BJ (cell line): ENCODE measurements around the gene MSH5. TPM values are rescaled to one million over a fixed set of nuclear protein-coding genes. Genes with fewer than 3 reads are reported as not detected.

ENCODE experiments used
- CTCF ChIA-PET: fragments of 350-600 bp; formaldehyde crosslinking; extraction: SDS; loops from one replicate; lab custom pipeline; 2021; ENCODE audit warnings: antibody characterized with exemption, inconsistent platforms; lab: Yijun Ruan, JAX
- POLR2A ChIA-PET: fragments of 300-600 bp; sonication (Branson Sonifier 250); formaldehyde crosslinking; extraction: SDS; loops from one replicate; lab custom pipeline; 2021; ENCODE audit warnings: antibody characterized with exemption; lab: Charles Lee
- DNase-seq: peaks from one replicate; pipeline ENCODE4 v3.0.0-alpha.2; 2011; ENCODE audit warnings: low read depth
- H3K27me3 ChIP-seq: 2 replicates; pipeline ENCODE4 v1.6.0; 2011; ENCODE audit warnings: low read length; ENCODE audit not compliant: control insufficient read depth, insufficient read depth
- H3K36me3 ChIP-seq: 2 replicates; pipeline ENCODE4 v1.5.1; 2011; ENCODE audit warnings: low read length; ENCODE audit not compliant: control insufficient read depth, insufficient read depth
- H3K4me3 ChIP-seq: 2 replicates; pipeline ENCODE4 v1.5.1; 2011; ENCODE audit warnings: low read depth, mild to moderate bottlenecking, control low read depth, low read length
- polyA plus RNA-seq: library from polyadenylated mRNA; depleted of rRNA; stranded (reverse); fragments of >200 nt; gene quantifications from 2 replicates; pipeline ENCODE4 v1.2.3, GENCODE V29; 2011
- TF ChIP-seq, protein P1 (sequence below): IDR thresholded peaks from 2 replicates; pipeline ENCODE4 v1.5.1; 2011; ENCODE audit warnings: low read depth, mild to moderate bottlenecking, control low read depth, inconsistent platforms, low read length, moderate library complexity; ENCODE audit not compliant: insufficient read depth

MSH5 gene
- polyA plus RNA-seq, 1 experiment = 10.7 TPM

DNA sequence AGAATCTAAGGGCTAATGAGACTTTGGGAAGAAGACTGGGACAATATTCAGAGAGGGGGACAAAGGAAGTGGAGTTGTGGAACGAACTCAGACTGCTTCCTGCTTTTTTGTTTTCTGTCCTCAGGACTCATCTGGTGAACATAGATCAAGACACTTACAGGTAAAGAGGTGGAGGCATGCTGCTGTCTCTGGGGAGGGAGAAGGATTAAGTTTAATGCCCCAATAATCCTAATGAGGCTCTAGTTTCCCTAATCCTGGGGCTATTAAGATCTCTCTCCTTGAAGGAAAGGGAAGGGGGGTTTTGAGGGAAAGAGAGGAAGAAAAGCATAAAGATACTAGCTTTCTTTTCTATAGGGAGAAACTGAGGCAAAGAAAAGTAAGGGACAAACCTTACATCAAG lies 4.6 kb downstream of the MSH5 start:
- TF ChIP-seq, protein P1, sequence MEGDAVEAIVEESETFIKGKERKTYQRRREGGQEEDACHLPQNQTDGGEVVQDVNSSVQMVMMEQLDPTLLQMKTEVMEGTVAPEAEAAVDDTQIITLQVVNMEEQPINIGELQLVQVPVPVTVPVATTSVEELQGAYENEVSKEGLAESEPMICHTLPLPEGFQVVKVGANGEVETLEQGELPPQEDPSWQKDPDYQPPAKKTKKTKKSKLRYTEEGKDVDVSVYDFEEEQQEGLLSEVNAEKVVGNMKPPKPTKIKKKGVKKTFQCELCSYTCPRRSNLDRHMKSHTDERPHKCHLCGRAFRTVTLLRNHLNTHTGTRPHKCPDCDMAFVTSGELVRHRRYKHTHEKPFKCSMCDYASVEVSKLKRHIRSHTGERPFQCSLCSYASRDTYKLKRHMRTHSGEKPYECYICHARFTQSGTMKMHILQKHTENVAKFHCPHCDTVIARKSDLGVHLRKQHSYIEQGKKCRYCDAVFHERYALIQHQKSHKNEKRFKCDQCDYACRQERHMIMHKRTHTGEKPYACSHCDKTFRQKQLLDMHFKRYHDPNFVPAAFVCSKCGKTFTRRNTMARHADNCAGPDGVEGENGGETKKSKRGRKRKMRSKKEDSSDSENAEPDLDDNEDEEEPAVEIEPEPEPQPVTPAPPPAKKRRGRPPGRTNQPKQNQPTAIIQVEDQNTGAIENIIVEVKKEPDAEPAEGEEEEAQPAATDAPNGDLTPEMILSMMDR = no peak
- CTCF ChIA-PET = no interaction called here
- Histone ChIP-seq H3K27me3 (no peaks in the 10 kb centered on the region), H3K36me3 (no peaks in the 10 kb centered on the region), H3K4me3 (no peak overlapping the region)
- no peak for DNase-seq
- POLR2A ChIA-PET = no interaction called here

GRCh38 chr6:31749301-31750036 lies 9.7 kb downstream of the MSH5 start:
- DNase-seq = no peak
- TF ChIP-seq, protein P1 = no peak
- H3K4me3 ChIP-seq = no peak overlapping the region
- no peaks in the 10 kb centered on the region for H3K36me3 ChIP-seq
- POLR2A ChIA-PET = no interaction called here
- CTCF ChIA-PET = interaction anchor here (1.0 to 1.3 kb wide), 2 partner anchors 20 to 24 kb away, joined by 3 to 4 read pairs; no protein-coding TSS in a partner anchor
- H3K27me3 ChIP-seq = no peaks in the 10 kb centered on the region

DNA sequence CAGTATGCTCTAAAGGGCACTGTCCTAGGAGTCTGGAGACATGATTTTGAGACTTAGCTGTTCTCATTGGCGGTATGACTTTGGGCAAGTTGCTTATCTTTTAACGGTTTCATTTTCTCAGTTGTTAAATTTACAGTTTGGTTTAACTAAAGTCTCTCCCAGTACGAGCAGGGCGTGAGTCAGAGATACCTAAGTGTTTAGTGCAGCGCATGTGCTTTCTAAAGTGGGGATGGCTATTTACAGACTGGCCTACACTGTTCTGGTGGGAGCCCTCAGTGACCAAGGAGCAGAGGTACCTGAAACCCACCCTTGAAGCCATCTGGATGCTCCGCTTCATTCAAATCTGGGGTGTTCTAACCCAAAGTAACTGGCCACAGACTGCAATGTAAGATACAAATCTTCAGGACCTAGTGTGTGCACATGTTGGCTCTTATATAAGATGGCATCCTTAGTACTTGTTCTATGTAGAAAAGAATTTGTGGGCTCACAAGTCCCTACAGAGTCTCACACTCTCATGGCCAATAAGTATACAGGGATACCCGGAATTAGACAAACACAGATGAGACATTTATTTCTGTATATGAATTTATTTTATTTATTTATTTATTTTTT lies 10.7 kb downstream of the MSH5 start:
- Histone ChIP-seq H3K36me3 (no peaks in the 10 kb centered on the region), H3K4me3 (no peak overlapping the region), H3K27me3 (no peaks in the 10 kb centered on the region)
- TF ChIP-seq, protein P1 = no peak
- CTCF ChIA-PET = interaction anchor here (0.6 to 1.3 kb wide), 3 partner anchors 19 to 61 kb away, joined by 3 to 4 read pairs (median 3); no protein-coding TSS in a partner anchor
- POLR2A ChIA-PET = no interaction called here
- DNase-seq = no peak

DNA sequence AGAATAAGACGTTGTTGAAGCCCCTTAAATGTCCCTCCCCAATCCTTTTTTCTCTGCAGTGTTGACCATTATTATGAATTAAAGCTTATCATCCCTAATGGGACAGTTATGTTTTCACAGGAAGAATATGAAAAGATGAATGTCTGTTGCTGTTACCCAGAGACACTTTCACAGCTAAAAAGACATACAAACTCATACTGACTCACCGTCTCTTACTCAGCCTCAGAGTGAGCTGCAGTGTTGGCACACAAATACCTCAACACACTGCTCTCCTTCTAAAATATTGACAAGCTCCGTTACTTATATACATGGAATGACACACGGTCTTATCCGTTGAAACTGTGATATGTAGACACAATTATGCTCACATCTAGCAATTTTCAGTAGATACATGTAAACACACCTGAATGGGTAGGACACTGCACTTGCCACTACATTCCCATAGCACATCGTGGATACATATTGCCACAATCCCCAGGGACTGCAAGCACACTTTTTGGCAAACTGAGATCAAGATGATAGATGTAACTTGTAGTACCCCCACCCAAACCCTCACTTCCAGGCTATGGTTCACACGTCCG lies 13.0 kb downstream of the MSH5 start:
- POLR2A ChIA-PET = no interaction called here
- no peak for DNase-seq
- CTCF ChIA-PET = interaction anchor here (0.7 kb wide), 2 partner anchors 9 to 17 kb away, joined by 3 to 4 read pairs; no protein-coding TSS in a partner anchor
- Histone ChIP-seq H3K27me3 (no peaks in the 10 kb centered on the region), H3K36me3 (no peaks in the 10 kb centered on the region), H3K4me3 (no peak overlapping the region)
- TF ChIP-seq, protein P1 = no peak

DNA sequence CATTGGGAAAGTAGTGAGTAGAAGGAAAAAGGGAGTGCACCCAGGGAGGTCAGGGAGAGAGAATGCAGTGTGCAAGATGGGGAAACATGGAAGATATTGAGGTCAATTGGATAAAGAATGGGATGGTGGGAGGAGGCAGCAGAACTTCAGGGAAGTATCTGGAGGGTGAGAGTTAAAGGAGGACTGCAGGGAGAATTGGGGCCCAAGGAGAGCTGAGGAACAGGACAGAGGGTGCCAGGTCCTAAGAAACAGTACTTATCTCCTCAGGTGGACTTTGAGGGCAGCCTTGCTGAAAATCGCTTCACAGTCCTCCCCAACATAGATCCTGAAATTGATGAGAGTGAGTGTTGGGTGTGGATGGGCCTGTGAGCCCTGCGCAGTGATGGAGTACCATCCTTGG lies 18.5 kb downstream of the MSH5 start:
- Histone ChIP-seq H3K4me3 (no peak overlapping the region), H3K27me3 (no peaks in the 10 kb centered on the region), H3K36me3 (no peaks in the 10 kb centered on the region; the same call in 1 of the 2 replicates)
- ChIA-PET CTCF (interaction anchor here (1.4 to 3.1 kb wide), 3 partner anchors 11 to 72 kb away, joined by 4 to 12 read pairs (median 7); no protein-coding TSS in a partner anchor), POLR2A (no interaction called here)
- DNase-seq = no peak
- TF ChIP-seq, protein P1 = no peak
